Measurements from ENCODE around the gene ZNF570. TPM values are rescaled to one million over a fixed set of nuclear protein-coding genes. Genes with fewer than 3 reads are reported as not detected.

Gene ZNF570
- total and polyA plus RNA-seq, 2 experiments from 2014 or later, result 1.2 to 7.4 TPM

DNA sequence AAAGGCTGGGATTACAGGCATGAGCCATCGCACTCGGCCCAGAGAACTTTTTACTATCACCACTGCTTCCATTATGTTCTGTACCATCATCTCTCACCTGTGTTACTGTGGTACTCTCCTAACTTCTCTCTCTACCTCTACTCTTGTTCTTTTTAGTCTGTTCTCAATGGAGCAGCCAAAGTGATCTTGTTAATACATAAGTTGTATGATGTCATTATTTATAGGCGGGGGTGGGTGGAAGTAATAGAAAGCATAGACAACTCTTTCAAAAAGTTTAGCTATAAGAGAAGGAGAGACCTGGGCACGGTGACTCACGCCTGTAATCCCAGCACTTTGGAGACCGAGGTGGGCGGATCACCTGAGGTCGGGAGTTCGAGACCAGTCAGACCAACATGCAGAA lies 3.0 kb downstream of the ZNF570 start:
- 96% methylated on average over 9 of the region's 9 CpGs for WGBS (ENCODE audit: low lambda C conversion rate, missing lambda C conversion rate)
- peaks cover 4% of the 10 kb centered on the region for H3K36me3 ChIP-seq (replicated peaks; ENCODE audit: insufficient read depth, low read depth)
- no peaks in the 10 kb centered on the region for H3K27me3 ChIP-seq
- peaks cover 6% of the 10 kb centered on the region for H3K4me1 ChIP-seq (ENCODE audit: insufficient read depth)
- no peak overlapping the region for H3K4me2 ChIP-seq
- no peak for DNase-seq (ENCODE audit: low spot score)
- peaks cover 32% of the 10 kb centered on the region for H3K79me2 ChIP-seq
- no peak overlapping the region for H3K4me3 ChIP-seq
- H3K9me3 ChIP-seq (ENCODE audit: low read depth), result peaks cover 13% of the 10 kb centered on the region
- no peak overlapping the region for H2AFZ ChIP-seq
- H4K20me1 ChIP-seq (ENCODE audit: insufficient read depth, poor library complexity, severe bottlenecking), result no peaks in the 10 kb centered on the region
- no peaks in the 10 kb centered on the region for H3K9me2 ChIP-seq (replicated peaks; ENCODE audit: insufficient read depth)
- H3K27ac ChIP-seq, result no peak overlapping the region
- TF ChIP-seq EZH2 (IDR thresholded peaks at IDR 0.05; ENCODE audit: borderline replicate concordance) (no peak), EZH2phosphoT487 (IDR thresholded peaks at IDR 0.05; ENCODE audit: low read depth, severe bottlenecking, unreplicated experiment) (no peak)
- TF ChIP-seq, protein P1, sequence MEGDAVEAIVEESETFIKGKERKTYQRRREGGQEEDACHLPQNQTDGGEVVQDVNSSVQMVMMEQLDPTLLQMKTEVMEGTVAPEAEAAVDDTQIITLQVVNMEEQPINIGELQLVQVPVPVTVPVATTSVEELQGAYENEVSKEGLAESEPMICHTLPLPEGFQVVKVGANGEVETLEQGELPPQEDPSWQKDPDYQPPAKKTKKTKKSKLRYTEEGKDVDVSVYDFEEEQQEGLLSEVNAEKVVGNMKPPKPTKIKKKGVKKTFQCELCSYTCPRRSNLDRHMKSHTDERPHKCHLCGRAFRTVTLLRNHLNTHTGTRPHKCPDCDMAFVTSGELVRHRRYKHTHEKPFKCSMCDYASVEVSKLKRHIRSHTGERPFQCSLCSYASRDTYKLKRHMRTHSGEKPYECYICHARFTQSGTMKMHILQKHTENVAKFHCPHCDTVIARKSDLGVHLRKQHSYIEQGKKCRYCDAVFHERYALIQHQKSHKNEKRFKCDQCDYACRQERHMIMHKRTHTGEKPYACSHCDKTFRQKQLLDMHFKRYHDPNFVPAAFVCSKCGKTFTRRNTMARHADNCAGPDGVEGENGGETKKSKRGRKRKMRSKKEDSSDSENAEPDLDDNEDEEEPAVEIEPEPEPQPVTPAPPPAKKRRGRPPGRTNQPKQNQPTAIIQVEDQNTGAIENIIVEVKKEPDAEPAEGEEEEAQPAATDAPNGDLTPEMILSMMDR (IDR thresholded peaks at IDR 0.05; ENCODE audit: poor library complexity), result no peak

- H3K4me3 ChIP-seq, result peak overlapping the region; percentile 5
- no peak for DNase-seq (ENCODE audit: low spot score)
- H3K4me2 ChIP-seq, result no peak overlapping the region
- no peaks in the 10 kb centered on the region for H3K27me3 ChIP-seq
- no peaks in the 10 kb centered on the region for H3K4me1 ChIP-seq (ENCODE audit: insufficient read depth)
- peaks cover 20% of the 10 kb centered on the region for H3K36me3 ChIP-seq (replicated peaks; ENCODE audit: insufficient read depth, low read depth)
- no peak overlapping the region for H2AFZ ChIP-seq
- no peaks in the 10 kb centered on the region for H4K20me1 ChIP-seq (ENCODE audit: insufficient read depth, poor library complexity, severe bottlenecking)
- no peaks in the 10 kb centered on the region for H3K79me2 ChIP-seq
- TF ChIP-seq EZH2phosphoT487 (IDR thresholded peaks at IDR 0.05; ENCODE audit: low read depth, severe bottlenecking, unreplicated experiment) (no peak), EZH2 (IDR thresholded peaks at IDR 0.05; ENCODE audit: borderline replicate concordance) (no peak)
- TF ChIP-seq, protein P1 (IDR thresholded peaks at IDR 0.05; ENCODE audit: poor library complexity), result no peak
- no peak overlapping the region for H3K27ac ChIP-seq
- no peaks in the 10 kb centered on the region for H3K9me2 ChIP-seq (replicated peaks; ENCODE audit: insufficient read depth)
- H3K9me3 ChIP-seq (ENCODE audit: low read depth), result peaks cover 63% of the 10 kb centered on the region
- WGBS (ENCODE audit: low lambda C conversion rate, missing lambda C conversion rate), result 98% methylated on average over 8 of the region's 8 CpGs
These were observed 15.4 kb downstream of the ZNF570 start for GRCh38 chr19:37484406-37485168.

- no peaks in the 10 kb centered on the region for H3K36me3 ChIP-seq (replicated peaks; ENCODE audit: insufficient read depth, low read depth)
- no peaks in the 10 kb centered on the region for H3K4me1 ChIP-seq (ENCODE audit: insufficient read depth)
- no peaks in the 10 kb centered on the region for H4K20me1 ChIP-seq (ENCODE audit: insufficient read depth, poor library complexity, severe bottlenecking)
- H3K9me2 ChIP-seq (replicated peaks; ENCODE audit: insufficient read depth), result no peaks in the 10 kb centered on the region
- H3K27me3 ChIP-seq, result no peaks in the 10 kb centered on the region
- no peak overlapping the region for H3K27ac ChIP-seq
- TF ChIP-seq EZH2 (IDR thresholded peaks at IDR 0.05; ENCODE audit: borderline replicate concordance) (no peak), EZH2phosphoT487 (IDR thresholded peaks at IDR 0.05; ENCODE audit: low read depth, severe bottlenecking, unreplicated experiment) (no peak)
- TF ChIP-seq, protein P1 (IDR thresholded peaks at IDR 0.05; ENCODE audit: poor library complexity), result no peak
- no peaks in the 10 kb centered on the region for H3K79me2 ChIP-seq
- no peak overlapping the region for H2AFZ ChIP-seq
- no peak overlapping the region for H3K4me2 ChIP-seq
- WGBS (ENCODE audit: low lambda C conversion rate, missing lambda C conversion rate), result 75% methylated on average over 3 of the region's 3 CpGs
- H3K4me3 ChIP-seq, result no peak overlapping the region
- DNase-seq (ENCODE audit: low spot score), result no peak
- H3K9me3 ChIP-seq (ENCODE audit: low read depth), result peaks cover 2% of the 10 kb centered on the region
These were observed 23.1 kb downstream of the ZNF570 start for GRCh38 chr19:37492213-37492612.
